ENCODE results near the gene CFHR1. TPM values are rescaled to one million over a fixed set of nuclear protein-coding genes. Genes with fewer than 3 reads are reported as not detected.
"Not testable (repeated sequence)": the region's sequence is repeated elsewhere in the genome, so short reads cannot be mapped to it uniquely, and the experiment has no call there.

Gene CFHR1
- total RNA-seq, 1 experiment from 2014 or later: 0.34 TPM

DNA sequence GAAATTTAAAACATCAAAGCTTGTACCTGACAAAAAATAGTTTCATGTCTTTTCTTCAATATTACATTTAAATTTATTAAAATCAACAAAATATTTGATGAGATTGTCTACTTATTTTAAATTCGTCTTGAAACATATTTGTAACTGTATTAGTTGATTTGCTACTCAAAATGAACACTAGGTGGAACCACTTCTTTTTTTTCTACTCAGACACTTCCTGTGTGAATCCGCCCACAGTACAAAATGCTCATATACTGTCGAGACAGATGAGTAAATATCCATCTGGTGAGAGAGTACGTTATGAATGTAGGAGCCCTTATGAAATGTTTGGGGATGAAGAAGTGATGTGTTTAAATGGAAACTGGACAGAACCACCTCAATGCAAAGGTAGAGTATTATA, 8.3 kb downstream of the CFHR1 start:
- CTCF ChIA-PET; H3K9me3 ChIP-seq (ENCODE audit: control insufficient read depth in 1 of 2, insufficient read depth in 1 of 2, low read depth in 1 of 2, low read length in 2 of 2): not testable (repeated sequence)
- peak; percentile 41 for DNase-seq (ENCODE audit: low read depth, low spot score)

DNA sequence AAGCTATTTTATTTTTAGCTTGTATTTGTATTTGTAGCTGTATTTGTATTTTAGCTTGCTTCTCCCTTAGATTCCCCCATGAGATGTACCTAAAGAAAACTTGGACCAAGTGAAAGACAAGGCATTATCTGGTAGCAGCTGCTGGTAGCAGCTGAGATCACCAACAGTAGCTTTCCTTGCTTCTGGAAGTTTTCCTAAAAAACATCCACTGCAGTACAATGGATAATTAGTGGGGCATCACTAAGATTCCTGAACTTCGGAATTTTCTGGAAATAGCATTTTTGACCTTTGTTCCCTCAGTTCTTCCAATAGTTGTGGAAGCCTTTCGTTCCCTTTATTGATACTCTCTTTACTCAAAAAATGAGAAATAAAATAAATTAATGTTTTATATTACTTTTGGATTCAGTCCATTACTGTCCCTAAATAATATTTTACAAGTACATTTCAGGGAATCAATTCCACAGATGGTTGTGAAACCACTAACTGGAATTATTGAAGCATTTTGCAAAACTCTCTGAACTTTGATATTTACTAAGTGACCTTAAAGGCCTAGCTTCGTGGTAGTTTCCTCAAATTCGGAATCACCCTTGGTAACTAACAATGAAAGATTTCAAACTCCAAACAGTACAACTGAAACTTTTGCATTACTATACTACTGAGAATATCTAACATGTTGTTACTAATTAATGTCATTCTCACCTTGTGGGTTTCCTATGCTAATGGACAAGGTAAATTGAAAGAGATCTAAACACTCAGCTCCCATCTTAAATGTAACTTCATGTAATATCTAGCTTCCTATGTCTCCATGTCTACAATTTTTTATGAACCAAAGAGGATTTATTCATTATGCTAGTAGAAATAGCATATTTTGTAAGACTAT, 30.3 kb downstream of the CFHR1 start:
- RAD21 ChIA-PET (ENCODE audit: low non-redundant PET in 1 of 2, low total read pairs in 2 of 2, uncharacterized antibody in 2 of 2, unreplicated experiment in 2 of 2); H3K4me2 ChIP-seq (ENCODE audit: low read length); intact Hi-C loops (cut with micrococcal nuclease); H3K36me3 ChIP-seq (ENCODE audit: control insufficient read depth in 1 of 2, insufficient read depth in 2 of 2, low read length in 2 of 2); H3K9ac ChIP-seq (ENCODE audit: low read length); H2AFZ ChIP-seq (ENCODE audit: low read depth, low read length, poor library complexity, severe bottlenecking); H3K4me1 ChIP-seq (ENCODE audit: control insufficient read depth in 1 of 2, insufficient read depth in 2 of 2, low read length in 2 of 2); BruUV-seq (replicated peaks); H3K9me3 ChIP-seq (ENCODE audit: control insufficient read depth in 1 of 2, insufficient read depth in 1 of 2, low read depth in 1 of 2, low read length in 2 of 2); DNase-seq (ENCODE audit: low read depth, low spot score); POLR2A ChIA-PET; H3K79me2 ChIP-seq (ENCODE audit: insufficient read depth, low read length); ATAC-seq; H3K9me2 ChIP-seq (ENCODE audit: insufficient read depth); CTCF ChIA-PET; H3K27ac ChIP-seq (ENCODE audit: low read depth, low read length); H3K27me3 ChIP-seq (ENCODE audit: insufficient read depth, low read length); H3K4me3 ChIP-seq (replicated peaks in 1 of 2; ENCODE audit: low read depth in 1 of 2, low read length in 2 of 2); H4K20me1 ChIP-seq (ENCODE audit: insufficient read depth): not testable (repeated sequence)

More for the DNA sequence above, 8.3 kb downstream of the CFHR1 start:
- H3K27me3 ChIP-seq (ENCODE audit: insufficient read depth, low read length); BruUV-seq (replicated peaks); H3K4me1 ChIP-seq (ENCODE audit: control insufficient read depth in 1 of 2, insufficient read depth in 2 of 2, low read length in 2 of 2); H3K27ac ChIP-seq (ENCODE audit: low read depth, low read length); H4K20me1 ChIP-seq (ENCODE audit: insufficient read depth); H3K9ac ChIP-seq (ENCODE audit: low read length); H3K36me3 ChIP-seq (ENCODE audit: control insufficient read depth in 1 of 2, insufficient read depth in 2 of 2, low read length in 2 of 2); POLR2A ChIA-PET; H3K4me3 ChIP-seq (replicated peaks in 1 of 2; ENCODE audit: low read depth in 1 of 2, low read length in 2 of 2); H3K79me2 ChIP-seq (ENCODE audit: insufficient read depth, low read length); H3K9me2 ChIP-seq (ENCODE audit: insufficient read depth): not testable (repeated sequence)
- ATAC-seq: peak; percentile 81
- H3K4me2 ChIP-seq (ENCODE audit: low read length): peak overlapping the region; percentile 30; the same call in 1 of the 2 replicates
- TF ChIP-seq RAD21 (IDR thresholded peaks at IDR 0.05; ENCODE audit: low read depth) (peak; percentile 52), CTCF (IDR thresholded peaks at IDR 0.05 in 2 of 3, conservative IDR thresholded peaks at IDR 0.05 in 1 of 3; ENCODE audit: borderline replicate concordance in 1 of 3, insufficient read depth in 1 of 3, low read depth in 2 of 3, low read length in 2 of 3) (peak; percentile 21 to 27 (median 21); a peak in 3 of 6 replicates)
- RAD21 ChIA-PET (ENCODE audit: low non-redundant PET in 1 of 2, low total read pairs in 2 of 2, uncharacterized antibody in 2 of 2, unreplicated experiment in 2 of 2): interaction anchor here in 1 of 2 experiments (0.7 kb wide), 1 partner anchor 236 kb away, joined by 3 read pairs; no protein-coding TSS in a partner anchor
- intact Hi-C loops (cut with micrococcal nuclease): loop anchor here (5.0 to 10.0 kb wide), 2 partner anchors 237 to 529 kb away; partner anchors contain the start of gene F13B
- H2AFZ ChIP-seq (ENCODE audit: low read depth, low read length, poor library complexity, severe bottlenecking): peak overlapping the region; percentile 61

Data from HCT116 (cell line).